Measurements from ENCODE around the gene ETF1.
"Not testable (repeated sequence)": the region's sequence is repeated elsewhere in the genome, so short reads cannot be mapped to it uniquely, and the experiment has no call there.

The ETF1 gene

GRCh38 chr5:138529812-138530211 is 13.2 kb downstream of the ETF1 start:
- DNase-seq (ENCODE audit: low spot score) = no peak

GRCh38 chr5:138528744-138529469 is 14.1 kb downstream of the ETF1 start:
- FAIRE-seq = no peak
- DNase-seq (ENCODE audit: low spot score) = no peak

More at GRCh38 chr5:138529812-138530211, 13.2 kb downstream of the ETF1 start:
- no peak for FAIRE-seq

GRCh38 chr5:138528208-138528607 is 14.8 kb downstream of the ETF1 start:
- no peak for DNase-seq (ENCODE audit: low spot score)
- FAIRE-seq = no peak

GRCh38 chr5:138527170-138527569 is 15.9 kb downstream of the ETF1 start:
- no peak for FAIRE-seq
- DNase-seq (ENCODE audit: low spot score) = no peak

- FAIRE-seq (no peak), DNase-seq (ENCODE audit: low spot score) (no peak)
Measured at GRCh38 chr5:138523406-138523805, 19.6 kb downstream of the ETF1 start.

- DNase-seq (ENCODE audit: low spot score) = no peak
- no peak for FAIRE-seq
Measured at GRCh38 chr5:138520971-138521370, 22.1 kb downstream of the ETF1 start.

- no peak for FAIRE-seq
- no peak for DNase-seq (ENCODE audit: low spot score)
Measured at GRCh38 chr5:138517437-138517836, 25.6 kb downstream of the ETF1 start.

GRCh38 chr5:138515556-138516245 is 27.3 kb downstream of the ETF1 start:
- no peak for FAIRE-seq
- DNase-seq (ENCODE audit: low spot score) = no peak

- FAIRE-seq (no peak), DNase-seq (ENCODE audit: low spot score) (no peak)
Measured at GRCh38 chr5:138514021-138514420, 29.0 kb downstream of the ETF1 start.

GRCh38 chr5:138508958-138509357 is 34.1 kb downstream of the ETF1 start:
- DNase-seq (ENCODE audit: low spot score) = no peak
- no peak for FAIRE-seq

- not testable (repeated sequence) for FAIRE-seq
Measured at GRCh38 chr5:138507485-138507884, 35.6 kb downstream of the ETF1 start.

GRCh38 chr5:138506370-138507306 is 36.4 kb downstream of the ETF1 start:
- no peak for DNase-seq (ENCODE audit: low spot score)
- FAIRE-seq = no peak

More at GRCh38 chr5:138507485-138507884, 35.6 kb downstream of the ETF1 start:
- not testable (repeated sequence) for DNase-seq (ENCODE audit: low spot score)

- DNase-seq (ENCODE audit: low spot score) (no peak), FAIRE-seq (no peak)
Measured at GRCh38 chr5:138504799-138505198, 38.2 kb downstream of the ETF1 start.

GRCh38 chr5:138503487-138504270 is 39.4 kb downstream of the ETF1 start:
- peak; percentile 43 for DNase-seq (ENCODE audit: low spot score)
- peak; percentile 17 for FAIRE-seq

- DNase-seq (ENCODE audit: low spot score) (no peak), FAIRE-seq (no peak)
Measured at GRCh38 chr5:138502521-138502920, 40.5 kb downstream of the ETF1 start.

- no peak for DNase-seq (ENCODE audit: low spot score)
- FAIRE-seq = no peak
Measured at GRCh38 chr5:138502121-138502520, 40.9 kb downstream of the ETF1 start.

- no peak for FAIRE-seq
- DNase-seq (ENCODE audit: low spot score) = no peak
Measured at GRCh38 chr5:138498376-138498775, 44.7 kb downstream of the ETF1 start.

- no peak for DNase-seq (ENCODE audit: low spot score)
- FAIRE-seq = no peak
Measured at GRCh38 chr5:138495351-138495750, 47.7 kb downstream of the ETF1 start.

- no peak for FAIRE-seq
- DNase-seq (ENCODE audit: low spot score) = no peak
Measured at GRCh38 chr5:138492560-138493045, 50.4 kb downstream of the ETF1 start.

GRCh38 chr5:138491669-138492559 is 51.1 kb downstream of the ETF1 start:
- FAIRE-seq (no peak), DNase-seq (ENCODE audit: low spot score) (peak; percentile 53)

Measured in RCC 7860 (cell line).